PC-3 (cell line): ENCODE data around the gene RET. TPM values are rescaled to one million over a fixed set of nuclear protein-coding genes. Genes with fewer than 3 reads are reported as not detected.

Source experiments
- ATAC-seq: fragments of 200-7000 bp; cut with Tn5 transposase; 2 replicates; pipeline ENCODE4 v1.9.1; 2020; ENCODE audit warnings: mild to moderate bottlenecking, moderate library complexity
- BruUV-seq: library from RNA; stranded (reverse); fragments of 400-500 nt; replicated peaks from 2 replicates; lab custom pipeline; 2021; lab: Mats Ljungman, UMichigan
- CTCF ChIA-PET: fragments of 300-600 bp; sonication (Branson Sonifier 250); formaldehyde crosslinking; loops from one replicate; lab custom pipeline; 2022; ENCODE audit warnings: antibody characterized with exemption; lab: Charles Lee
- POLR2A ChIA-PET: fragments of 300-600 bp; sonication (Branson Sonifier 250); formaldehyde crosslinking; loops from one replicate; lab custom pipeline; 2022; ENCODE audit warnings: antibody characterized with exemption; ENCODE audit not compliant: unreplicated experiment; lab: Charles Lee
- DNase-seq: peaks from one replicate; pipeline ENCODE4 v3.0.0-alpha.2; 2015
- H2AFZ ChIP-seq: fragments of 300-600 bp; sonication (generic); 2 replicates; pipeline ENCODE4 v1.6.0; 2016; ENCODE audit warnings: antibody characterized with exemption, low read length
- H3F3A ChIP-seq: fragments of 300-600 bp; sonication (generic); one replicate; pipeline ENCODE4 v1.6.0; 2017; ENCODE audit warnings: antibody characterized with exemption, low read length, control low read depth, mild to moderate bottlenecking; ENCODE audit not compliant: unreplicated experiment
- H3K27ac ChIP-seq: fragments of 300-600 bp; sonication (generic); 2 replicates; pipeline ENCODE4 v1.5.1; 2016; ENCODE audit warnings: mild to moderate bottlenecking, low read length
- H3K27me3 ChIP-seq: fragments of 300-600 bp; sonication (generic); 2 replicates; pipeline ENCODE4 v1.6.1; 2016; ENCODE audit warnings: low read length, mixed read lengths
- H3K36me3 ChIP-seq: fragments of 300-600 bp; sonication (generic); 2 replicates; pipeline ENCODE4 v1.6.1; 2016; ENCODE audit warnings: low read depth, mixed run types, low read length, mixed read lengths
- H3K4me1 ChIP-seq: fragments of 300-600 bp; sonication (generic); 2 replicates; pipeline ENCODE4 v1.5.1; 2016; ENCODE audit warnings: low read length; ENCODE audit not compliant: insufficient read depth
- H3K4me2 ChIP-seq: fragments of 300-600 bp; sonication (generic); 2 replicates; pipeline ENCODE4 v1.6.0; 2016; ENCODE audit warnings: low read length
- H3K4me3 ChIP-seq: fragments of 300-600 bp; sonication (generic); 2 replicates; pipeline ENCODE4 v1.5.1; 2016; ENCODE audit warnings: mild to moderate bottlenecking, low read length, mixed read lengths
- H3K79me2 ChIP-seq: fragments of 300-600 bp; sonication (generic); 2 replicates; pipeline ENCODE4 v1.6.1; 2017; ENCODE audit warnings: low read length, mixed read lengths
- H3K9ac ChIP-seq: fragments of 300-600 bp; sonication (generic); 2 replicates; pipeline ENCODE4 v1.6.0; 2016; ENCODE audit warnings: mild to moderate bottlenecking, low read length
- H3K9me2 ChIP-seq: fragments of 300-600 bp; sonication (generic); replicated peaks from 2 replicates; pipeline ENCODE4 v1.6.1; 2016; ENCODE audit warnings: mixed run types, low read length, mixed read lengths
- H3K9me3 ChIP-seq: fragments of 300-600 bp; sonication (generic); 2 replicates; pipeline ENCODE4 v1.6.1; 2016; ENCODE audit warnings: low read length, mixed read lengths
- H4K20me1 ChIP-seq: fragments of 300-600 bp; sonication (generic); 2 replicates; pipeline ENCODE4 v1.6.1; 2016; ENCODE audit warnings: low read length, mixed read lengths
- CTCF ChIP-seq: fragments of 300-600 bp; sonication (generic); conservative IDR thresholded peaks from 2 replicates; pipeline ENCODE4 v1.5.1; 2017; ENCODE audit warnings: antibody characterized with exemption, low read depth, mild to moderate bottlenecking, low read length
- EZH2 ChIP-seq: fragments of 300-600 bp; sonication (generic); IDR thresholded peaks from one replicate; pipeline ENCODE4 v1.6.1; 2017; ENCODE audit warnings: antibody characterized with exemption, mild to moderate bottlenecking, low read length; ENCODE audit not compliant: unreplicated experiment
- EZH2phosphoT487 ChIP-seq: fragments of 300-600 bp; sonication (generic); IDR thresholded peaks from 2 replicates; pipeline ENCODE4 v1.6.1; 2018; ENCODE audit warnings: mild to moderate bottlenecking, antibody characterized with exemption, low read length, borderline replicate concordance
- intact Hi-C: fragments of 100-400 bp; cut with micrococcal nuclease; formaldehyde crosslinking; loops from 2 replicates; pipeline ENCODE4 v1.9.0; 2023
- total RNA-seq: library from RNA; depleted of rRNA; stranded (reverse); fragments of >200 nt; gene quantifications from 2 replicates; pipeline ENCODE4 v1.2.3, GENCODE V29; 2014

RET gene
- total RNA-seq, 1 experiment from 2014 or later = not detected

GRCh38 chr10:43037942-43038782 is 38.7 kb upstream of the RET start:
- H3K4me3 ChIP-seq = no peak overlapping the region
- DNase-seq (no peak), ATAC-seq (no peak)
- H2AFZ ChIP-seq = no peak overlapping the region
- no peaks in the 10 kb centered on the region for H3K9me2 ChIP-seq
- no peak for TF ChIP-seq EZH2phosphoT487
- no peak for TF ChIP-seq EZH2
- TF ChIP-seq CTCF = no peak
- intact Hi-C loops = no loop called here
- peaks cover 3% of the 10 kb centered on the region; the same call in 1 of the 2 replicates for H3K27me3 ChIP-seq
- H3K27ac ChIP-seq = no peak overlapping the region
- H3K9me3 ChIP-seq = peaks cover 5% of the 10 kb centered on the region
- no peaks in the 10 kb centered on the region for H3K4me1 ChIP-seq
- no peaks in the 10 kb centered on the region for H4K20me1 ChIP-seq
- H3K9ac ChIP-seq = no peak overlapping the region
- H3K36me3 ChIP-seq = no peaks in the 10 kb centered on the region
- POLR2A ChIA-PET = no interaction called here
- H3K4me2 ChIP-seq = no peak overlapping the region
- H3F3A ChIP-seq = no peaks in the 10 kb centered on the region
- BruUV-seq = no TSS peak
- CTCF ChIA-PET = no interaction called here
- no peaks in the 10 kb centered on the region for H3K79me2 ChIP-seq

GRCh38 chr10:43038783-43039623 is 37.9 kb upstream of the RET start:
- intact Hi-C loops = no loop called here
- TF ChIP-seq EZH2 (no peak), EZH2phosphoT487 (no peak), CTCF (no peak)
- peaks cover 3% of the 10 kb centered on the region; the same call in 1 of the 2 replicates for H3K27me3 ChIP-seq
- no peaks in the 10 kb centered on the region for H3K9me3 ChIP-seq
- H3K9ac ChIP-seq = no peak overlapping the region
- no peak overlapping the region for H2AFZ ChIP-seq
- H4K20me1 ChIP-seq = no peaks in the 10 kb centered on the region
- no peaks in the 10 kb centered on the region for H3F3A ChIP-seq
- ChIA-PET POLR2A (no interaction called here), CTCF (no interaction called here)
- no peak for DNase-seq
- ATAC-seq = no peak
- H3K9me2 ChIP-seq = no peaks in the 10 kb centered on the region
- H3K79me2 ChIP-seq = no peaks in the 10 kb centered on the region
- no peak overlapping the region for H3K4me3 ChIP-seq
- no peaks in the 10 kb centered on the region for H3K36me3 ChIP-seq
- BruUV-seq = no TSS peak
- H3K4me1 ChIP-seq = no peaks in the 10 kb centered on the region
- no peak overlapping the region for H3K27ac ChIP-seq
- no peak overlapping the region for H3K4me2 ChIP-seq
